Measurements from ENCODE around the gene ABHD17B. TPM values are rescaled to one million over a fixed set of nuclear protein-coding genes. Genes with fewer than 3 reads are reported as not detected.

Gene ABHD17B
- total RNA-seq, 1 experiment from 2014 or later: 21.9 TPM

DNA sequence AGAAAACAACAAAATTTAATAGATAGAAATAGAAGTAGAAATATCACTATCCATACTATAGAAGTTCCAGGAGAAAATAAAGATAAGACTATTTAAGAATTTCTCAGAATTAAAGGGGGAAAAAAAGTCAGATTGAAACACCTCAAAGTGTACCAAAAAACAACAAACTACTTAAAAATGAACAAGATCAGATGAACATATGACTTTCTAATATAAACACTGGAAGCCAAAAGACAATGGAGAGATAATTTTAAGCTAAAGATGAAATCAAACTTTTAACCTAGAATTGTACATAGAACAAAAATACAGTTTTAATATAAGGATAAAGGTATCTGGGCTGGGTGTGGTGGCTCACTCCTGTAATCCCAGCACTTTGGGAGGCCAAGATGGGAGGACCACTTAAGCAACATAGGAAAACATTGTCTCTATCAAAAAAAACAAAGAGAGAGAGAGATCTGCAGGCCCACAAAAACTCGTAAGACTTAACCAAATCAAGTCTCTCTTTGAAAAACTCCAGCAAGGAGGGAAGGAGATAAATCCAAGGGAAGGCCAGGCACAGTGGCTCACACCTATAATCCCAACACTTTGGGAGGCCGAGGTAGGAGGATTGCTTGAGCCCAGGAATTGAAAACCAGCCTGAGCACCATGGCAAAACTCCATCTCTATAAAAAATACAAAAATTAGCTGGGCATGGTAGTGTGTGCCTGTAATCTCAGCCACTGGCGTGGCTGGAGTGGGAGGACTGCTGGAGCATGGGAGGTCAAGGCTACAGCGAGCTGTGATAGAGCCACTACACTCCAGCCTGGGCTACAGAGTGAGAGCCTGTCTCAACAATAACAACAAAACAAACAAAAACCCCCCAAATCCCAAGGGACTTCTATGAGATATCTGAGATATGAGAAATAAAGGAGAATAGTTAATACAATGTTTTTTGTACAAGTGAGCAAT is 32.4 kb downstream of the ABHD17B start:
- H3K27ac ChIP-seq: no peak overlapping the region
- ChIA-PET POLR2A (ENCODE audit: unreplicated experiment) (no interaction called here), CTCF (no interaction called here)
- DNase-seq: no peak
- intact Hi-C loops (cut with micrococcal nuclease; ENCODE audit: unreplicated experiment): no loop called here
- no peaks in the 10 kb centered on the region for H3K4me1 ChIP-seq (replicated peaks; ENCODE audit: insufficient read depth)
- TF ChIP-seq, protein P1, sequence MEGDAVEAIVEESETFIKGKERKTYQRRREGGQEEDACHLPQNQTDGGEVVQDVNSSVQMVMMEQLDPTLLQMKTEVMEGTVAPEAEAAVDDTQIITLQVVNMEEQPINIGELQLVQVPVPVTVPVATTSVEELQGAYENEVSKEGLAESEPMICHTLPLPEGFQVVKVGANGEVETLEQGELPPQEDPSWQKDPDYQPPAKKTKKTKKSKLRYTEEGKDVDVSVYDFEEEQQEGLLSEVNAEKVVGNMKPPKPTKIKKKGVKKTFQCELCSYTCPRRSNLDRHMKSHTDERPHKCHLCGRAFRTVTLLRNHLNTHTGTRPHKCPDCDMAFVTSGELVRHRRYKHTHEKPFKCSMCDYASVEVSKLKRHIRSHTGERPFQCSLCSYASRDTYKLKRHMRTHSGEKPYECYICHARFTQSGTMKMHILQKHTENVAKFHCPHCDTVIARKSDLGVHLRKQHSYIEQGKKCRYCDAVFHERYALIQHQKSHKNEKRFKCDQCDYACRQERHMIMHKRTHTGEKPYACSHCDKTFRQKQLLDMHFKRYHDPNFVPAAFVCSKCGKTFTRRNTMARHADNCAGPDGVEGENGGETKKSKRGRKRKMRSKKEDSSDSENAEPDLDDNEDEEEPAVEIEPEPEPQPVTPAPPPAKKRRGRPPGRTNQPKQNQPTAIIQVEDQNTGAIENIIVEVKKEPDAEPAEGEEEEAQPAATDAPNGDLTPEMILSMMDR (conservative IDR thresholded peaks at IDR 0.05): no peak
- TF ChIP-seq EZH2 (IDR thresholded peaks at IDR 0.05; ENCODE audit: low read depth): no peak
- H3K36me3 ChIP-seq (ENCODE audit: low read depth): 0 out of 2 replicates have a peak, but pooled peaks cover 3% of the 10 kb centered on the region
- no peak overlapping the region for H3K4me2 ChIP-seq
- H3K9me3 ChIP-seq (ENCODE audit: insufficient read depth, low read depth): peaks cover 43% of the 10 kb centered on the region
- H3K4me3 ChIP-seq: no peak overlapping the region
- H4K20me1 ChIP-seq (ENCODE audit: insufficient read depth): no peaks in the 10 kb centered on the region
- peaks cover 72% of the 10 kb centered on the region for H3K79me2 ChIP-seq (ENCODE audit: low read depth)
- H3K27me3 ChIP-seq (ENCODE audit: insufficient read depth, low read depth): no peaks in the 10 kb centered on the region
- no peak overlapping the region for H2AFZ ChIP-seq
- H3F3A ChIP-seq (ENCODE audit: insufficient read depth, low read depth): no peaks in the 10 kb centered on the region
- no peaks in the 10 kb centered on the region for H3K9me2 ChIP-seq (ENCODE audit: insufficient read depth)
- no TSS peak for BruUV-seq (replicated peaks)

DNA sequence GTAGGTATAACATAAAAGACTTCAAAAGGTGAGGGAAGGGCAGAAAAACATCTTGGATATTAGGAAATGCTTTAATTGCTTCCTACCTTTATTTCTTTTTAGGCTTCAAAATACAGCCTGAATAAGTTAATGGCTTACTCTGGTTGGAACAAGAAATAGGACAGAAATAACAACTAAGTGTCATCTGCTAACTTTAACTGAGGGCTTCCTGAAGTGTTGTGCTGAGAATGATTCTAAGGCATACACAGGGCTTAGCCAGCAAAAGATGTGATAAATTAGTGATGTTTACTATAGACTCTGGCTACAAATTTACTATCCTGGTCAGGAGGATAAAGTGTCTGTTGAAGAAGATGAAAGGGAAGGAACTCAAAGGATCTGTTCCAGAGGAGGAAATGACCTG is 34.2 kb downstream of the ABHD17B start:
- no peaks in the 10 kb centered on the region for H3K27me3 ChIP-seq (ENCODE audit: insufficient read depth, low read depth)
- no TSS peak for BruUV-seq (replicated peaks)

GRCh38 chr9:71876106-71876505 is 34.9 kb downstream of the ABHD17B start:
- CTCF ChIA-PET: no interaction called here
- no peak for TF ChIP-seq EZH2 (IDR thresholded peaks at IDR 0.05; ENCODE audit: low read depth)
- TF ChIP-seq, protein P1 (conservative IDR thresholded peaks at IDR 0.05): no peak
- POLR2A ChIA-PET (ENCODE audit: unreplicated experiment): no interaction called here

More for the DNA sequence above, 34.2 kb downstream of the ABHD17B start:
- Histone ChIP-seq H3K79me2 (ENCODE audit: low read depth) (peaks cover 68% of the 10 kb centered on the region), H3K9me2 (ENCODE audit: insufficient read depth) (no peaks in the 10 kb centered on the region), H3K9me3 (ENCODE audit: insufficient read depth, low read depth) (peaks cover 41% of the 10 kb centered on the region), H3K4me2 (no peak overlapping the region), H3F3A (ENCODE audit: insufficient read depth, low read depth) (no peaks in the 10 kb centered on the region), H3K4me1 (replicated peaks; ENCODE audit: insufficient read depth) (no peaks in the 10 kb centered on the region), H3K27ac (no peak overlapping the region), H3K4me3 (no peak overlapping the region), H4K20me1 (ENCODE audit: insufficient read depth) (no peaks in the 10 kb centered on the region; the same call in 1 of the 2 replicates), H2AFZ (no peak overlapping the region), H3K36me3 (ENCODE audit: low read depth) (peaks cover 6% of the 10 kb centered on the region; the same call in 1 of the 2 replicates)
- TF ChIP-seq, protein P1 (conservative IDR thresholded peaks at IDR 0.05): no peak
- TF ChIP-seq EZH2 (IDR thresholded peaks at IDR 0.05; ENCODE audit: low read depth): no peak
- intact Hi-C loops (cut with micrococcal nuclease; ENCODE audit: unreplicated experiment): no loop called here
- CTCF ChIA-PET: no interaction called here
- POLR2A ChIA-PET (ENCODE audit: unreplicated experiment): no interaction called here
- no peak for DNase-seq

More at GRCh38 chr9:71876106-71876505, 34.9 kb downstream of the ABHD17B start:
- Histone ChIP-seq H3K27ac (no peak overlapping the region), H3K4me2 (no peak overlapping the region), H3K4me1 (replicated peaks; ENCODE audit: insufficient read depth) (no peaks in the 10 kb centered on the region), H3K4me3 (no peak overlapping the region), H2AFZ (no peak overlapping the region), H3K79me2 (ENCODE audit: low read depth) (peaks cover 62% of the 10 kb centered on the region), H3K9me2 (ENCODE audit: insufficient read depth) (no peaks in the 10 kb centered on the region), H3K9me3 (ENCODE audit: insufficient read depth, low read depth) (peaks cover 36% of the 10 kb centered on the region), H4K20me1 (ENCODE audit: insufficient read depth) (no peaks in the 10 kb centered on the region; the same call in 1 of the 2 replicates), H3K27me3 (ENCODE audit: insufficient read depth, low read depth) (no peaks in the 10 kb centered on the region), H3F3A (ENCODE audit: insufficient read depth, low read depth) (no peaks in the 10 kb centered on the region), H3K36me3 (ENCODE audit: low read depth) (peaks cover 11% of the 10 kb centered on the region; the same call in 1 of the 2 replicates)
- no peak for DNase-seq
- intact Hi-C loops (cut with micrococcal nuclease; ENCODE audit: unreplicated experiment): no loop called here
- BruUV-seq (replicated peaks): no TSS peak
